ENCODE data around the gene PTEN. TPM values are rescaled to one million over a fixed set of nuclear protein-coding genes. Genes with fewer than 3 reads are reported as not detected.

The PTEN gene
- total RNA-seq, 1 experiment from 2014 or later = 58.7 TPM

DNA sequence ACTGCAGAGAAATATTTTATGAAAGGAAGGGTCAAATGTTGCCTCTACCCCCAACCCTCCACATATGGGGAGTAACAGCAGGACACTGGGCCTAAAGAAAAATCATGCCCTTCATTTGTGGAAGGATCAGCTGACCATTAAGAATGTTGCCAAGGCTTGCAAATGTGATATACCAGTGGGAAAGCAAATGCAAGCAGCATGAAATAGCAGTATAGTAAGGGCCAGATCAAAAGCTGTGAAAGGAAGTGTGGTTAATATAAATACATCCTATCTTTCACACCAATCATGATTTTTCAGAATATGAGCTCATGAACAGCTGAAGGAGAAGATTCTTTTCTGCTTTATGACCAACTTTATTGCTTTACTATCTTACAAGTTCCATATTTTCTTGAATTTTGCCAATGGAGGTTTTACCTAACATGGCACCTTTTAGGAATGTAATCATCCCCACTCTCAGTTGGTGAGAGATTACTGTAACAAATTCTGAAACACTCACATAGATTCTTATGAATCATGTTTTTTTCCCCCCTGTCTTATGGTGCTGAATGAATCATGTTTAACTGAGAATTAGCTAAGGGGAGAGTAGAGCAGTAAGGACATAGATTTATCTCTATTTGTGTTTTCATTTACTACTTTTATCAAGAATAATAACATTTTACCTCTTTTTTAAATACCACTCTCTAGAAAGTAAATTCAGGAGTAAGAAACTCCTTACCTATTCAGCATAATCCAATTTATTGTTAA lies 33.3 kb upstream of the PTEN start (continued):
- TF ChIP-seq EZH2 (IDR thresholded peaks at IDR 0.05) (no peak), EZH2phosphoT487 (IDR thresholded peaks at IDR 0.05; ENCODE audit: borderline replicate concordance) (no peak), CBX3 (IDR thresholded peaks at IDR 0.05; ENCODE audit: low read depth) (no peak)

DNA sequence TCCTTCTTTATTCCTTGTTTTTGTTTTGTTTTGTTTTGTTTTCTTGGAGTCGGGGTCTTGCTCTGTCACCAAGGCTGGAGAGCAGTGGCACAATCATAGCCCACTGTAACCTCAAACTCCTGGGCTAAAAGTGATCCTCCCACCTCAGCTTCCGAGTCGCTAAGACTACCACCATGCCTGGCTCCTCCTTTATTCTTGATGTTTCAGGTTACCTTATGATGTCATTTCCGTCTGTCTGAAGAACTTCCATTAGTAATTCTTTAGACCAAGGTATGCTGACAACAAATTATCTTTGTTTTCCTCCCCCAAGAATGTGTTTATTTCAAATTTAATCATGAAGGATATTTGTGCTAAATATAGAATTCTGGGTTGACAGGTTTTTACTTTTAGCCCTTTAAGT lies 27.3 kb upstream of the PTEN start:
- Histone ChIP-seq H3K9me2 (ENCODE audit: insufficient read depth) (no peaks in the 10 kb centered on the region), H4K20me1 (ENCODE audit: insufficient read depth) (no peaks in the 10 kb centered on the region), H3K4me2 (ENCODE audit: low read length) (no peak overlapping the region), H3K27me3 (ENCODE audit: insufficient read depth, low read length) (no peaks in the 10 kb centered on the region), H3K4me1 (ENCODE audit: control insufficient read depth in 1 of 2, insufficient read depth in 2 of 2, low read length in 2 of 2) (peaks cover 0 to 6% of the 10 kb centered on the region in 2 experiments; a peak in 2 of 4 replicates), H3K79me2 (ENCODE audit: insufficient read depth, low read length) (no peaks in the 10 kb centered on the region), H3K36me3 (ENCODE audit: control insufficient read depth in 1 of 2, insufficient read depth in 2 of 2, low read length in 2 of 2) (no peaks in the 10 kb centered on the region), H3K4me3 (replicated peaks in 1 of 2; ENCODE audit: low read depth in 1 of 2, low read length in 2 of 2) (no peak overlapping the region), H2AFZ (ENCODE audit: low read depth, low read length, poor library complexity, severe bottlenecking) (no peak overlapping the region), H3K9me3 (ENCODE audit: control insufficient read depth in 1 of 2, insufficient read depth in 1 of 2, low read depth in 1 of 2, low read length in 2 of 2) (no peaks in the 10 kb centered on the region), H3K9ac (ENCODE audit: low read length) (no peak overlapping the region), H3K27ac (ENCODE audit: low read depth, low read length) (no peak overlapping the region)
- ChIA-PET POLR2A (no interaction called here), CTCF (no interaction called here), RAD21 (ENCODE audit: low non-redundant PET in 1 of 2, low total read pairs in 2 of 2, uncharacterized antibody in 2 of 2, unreplicated experiment in 2 of 2) (no interaction called here)
- intact Hi-C loops (cut with micrococcal nuclease) = no loop called here
- ATAC-seq (no peak), DNase-seq (ENCODE audit: low read depth, low spot score) (no peak)
- no peak for TF ChIP-seq SIN3A (IDR thresholded peaks at IDR 0.05; ENCODE audit: low read depth)
- no peak for TF ChIP-seq CEBPB (IDR thresholded peaks at IDR 0.05; ENCODE audit: low read depth)
- no TSS peak for BruUV-seq (replicated peaks)

DNA sequence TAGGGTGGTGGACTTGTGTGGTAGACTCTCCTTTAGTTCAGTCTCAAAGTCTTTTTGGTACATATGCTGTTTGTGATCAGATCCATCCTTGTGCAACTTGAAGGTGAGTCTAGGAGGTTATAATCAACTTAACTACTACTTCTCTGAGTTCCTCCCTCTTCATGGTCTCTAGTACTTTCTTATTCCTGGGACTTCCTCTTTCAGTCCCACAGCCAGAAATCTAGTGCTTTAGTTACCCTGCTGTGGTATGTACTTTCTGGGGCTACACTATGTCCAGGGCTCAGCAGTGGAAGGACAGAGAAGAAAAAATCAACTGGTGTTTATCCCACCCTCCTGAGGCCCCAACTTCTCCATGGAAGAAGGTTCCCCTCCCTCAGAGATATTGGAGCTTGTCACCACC lies 26.0 kb upstream of the PTEN start:
- ChIA-PET RAD21 (ENCODE audit: low non-redundant PET in 1 of 2, low total read pairs in 2 of 2, uncharacterized antibody in 2 of 2, unreplicated experiment in 2 of 2) (no interaction called here), POLR2A (no interaction called here), CTCF (no interaction called here)
- H3K4me2 ChIP-seq (ENCODE audit: low read length) = no peak overlapping the region
- no peak overlapping the region for H3K9ac ChIP-seq (ENCODE audit: low read length)
- no peak overlapping the region for H3K4me3 ChIP-seq (replicated peaks in 1 of 2; ENCODE audit: low read depth in 1 of 2, low read length in 2 of 2)
- no peaks in the 10 kb centered on the region for H4K20me1 ChIP-seq (ENCODE audit: insufficient read depth)
- H3K36me3 ChIP-seq (ENCODE audit: control insufficient read depth in 1 of 2, insufficient read depth in 2 of 2, low read length in 2 of 2) = no peaks in the 10 kb centered on the region
- intact Hi-C loops (cut with micrococcal nuclease) = no loop called here
- no TSS peak for BruUV-seq (replicated peaks)
- no peak overlapping the region for H2AFZ ChIP-seq (ENCODE audit: low read depth, low read length, poor library complexity, severe bottlenecking)
- H3K27ac ChIP-seq (ENCODE audit: low read depth, low read length) = no peak overlapping the region
- no peaks in the 10 kb centered on the region for H3K9me2 ChIP-seq (ENCODE audit: insufficient read depth)
- no peaks in the 10 kb centered on the region for H3K79me2 ChIP-seq (ENCODE audit: insufficient read depth, low read length)
- TF ChIP-seq CEBPB (IDR thresholded peaks at IDR 0.05; ENCODE audit: low read depth) = no peak
- TF ChIP-seq JUND (IDR thresholded peaks at IDR 0.05) = no peak
- TF ChIP-seq TCF7L2 (IDR thresholded peaks at IDR 0.05; ENCODE audit: borderline replicate concordance, extremely low read depth, insufficient read depth, insufficient read length) = no peak
- H3K4me1 ChIP-seq (ENCODE audit: control insufficient read depth in 1 of 2, insufficient read depth in 2 of 2, low read length in 2 of 2) = peaks cover 8 to 20% of the 10 kb centered on the region in 2 experiments
- H3K27me3 ChIP-seq (ENCODE audit: insufficient read depth, low read length) = no peaks in the 10 kb centered on the region
- H3K9me3 ChIP-seq (ENCODE audit: control insufficient read depth in 1 of 2, insufficient read depth in 1 of 2, low read depth in 1 of 2, low read length in 2 of 2) = no peaks in the 10 kb centered on the region
- DNase-seq (ENCODE audit: low read depth, low spot score) = no peak
- ATAC-seq = no peak
